ENCODE data around the gene EXD3.

- no peak for TF ChIP-seq NFE2L2 (IDR thresholded peaks at IDR 0.05; ENCODE audit: low read depth, low read length)
- TF ChIP-seq CTCF (conservative IDR thresholded peaks at IDR 0.05; ENCODE audit: low read depth, low read length), result no peak
- no peak for TF ChIP-seq RFX5 (IDR thresholded peaks at IDR 0.05; ENCODE audit: low read depth, low read length)
- no peak for TF ChIP-seq CEBPB (IDR thresholded peaks at IDR 0.05; ENCODE audit: low read depth, low read length)
- TF ChIP-seq POLR2A (IDR thresholded peaks at IDR 0.05; ENCODE audit: low read depth, low read length), result no peak
- TF ChIP-seq MXI1 (IDR thresholded peaks at IDR 0.05; ENCODE audit: borderline replicate concordance, low read depth, low read length), result no peak
- TF ChIP-seq FOS (IDR thresholded peaks at IDR 0.05; ENCODE audit: low read depth, low read length), result no peak
- no peak for TF ChIP-seq BHLHE40 (IDR thresholded peaks at IDR 0.05; ENCODE audit: low read depth, low read length)
- no peak for TF ChIP-seq SMC3 (IDR thresholded peaks at IDR 0.05; ENCODE audit: low read depth, low read length)
- TF ChIP-seq RAD21 (IDR thresholded peaks at IDR 0.05; ENCODE audit: low read length), result no peak
- no peak for TF ChIP-seq CHD1 (IDR thresholded peaks at IDR 0.05; ENCODE audit: low read depth, low read length)
These were observed 143.9 kb downstream of the EXD3 start for GRCh38 chr9:137278721-137279711.

Data from IMR-90 (cell line).